ENCODE measurements around the gene TPP2. TPM values are rescaled to one million over a fixed set of nuclear protein-coding genes. Genes with fewer than 3 reads are reported as not detected.

The TPP2 gene
- total and polyA plus RNA-seq, 8 donors = 43.6 to 77.2 (median 70.2) TPM

DNA sequence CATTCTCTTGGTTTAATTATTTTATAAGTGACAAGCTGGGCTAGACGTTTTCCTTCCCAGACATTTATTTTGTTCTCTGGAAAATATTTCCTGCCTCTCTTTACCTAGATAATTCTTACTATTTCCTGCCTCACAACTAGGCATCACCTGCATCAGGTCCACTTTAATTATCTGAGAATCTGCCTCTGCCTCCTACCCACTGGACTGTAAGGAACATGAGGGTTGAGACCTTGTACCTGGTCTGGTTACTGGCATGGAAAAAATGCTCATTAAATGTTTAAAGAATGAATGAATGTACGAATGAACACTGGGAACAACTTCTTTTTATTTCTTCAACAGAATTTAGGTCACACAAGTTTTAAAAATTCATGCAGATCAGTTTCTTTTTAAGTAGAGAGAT, 111.4 kb downstream of the TPP2 start:
- H3K27me3 ChIP-seq = no peaks in the 10 kb centered on the region
- H3K36me3 ChIP-seq = no peaks in the 10 kb centered on the region
- no peak overlapping the region for H3K4me3 ChIP-seq
- intact Hi-C loops (cut with DNase I) = no loop called here
- H3K4me1 ChIP-seq = no peaks in the 10 kb centered on the region
- DNase-seq (no peak), ATAC-seq (no peak)
- no peaks in the 10 kb centered on the region for H3K9me3 ChIP-seq
- H3K27ac ChIP-seq = no peak overlapping the region
- TF ChIP-seq, protein P1, sequence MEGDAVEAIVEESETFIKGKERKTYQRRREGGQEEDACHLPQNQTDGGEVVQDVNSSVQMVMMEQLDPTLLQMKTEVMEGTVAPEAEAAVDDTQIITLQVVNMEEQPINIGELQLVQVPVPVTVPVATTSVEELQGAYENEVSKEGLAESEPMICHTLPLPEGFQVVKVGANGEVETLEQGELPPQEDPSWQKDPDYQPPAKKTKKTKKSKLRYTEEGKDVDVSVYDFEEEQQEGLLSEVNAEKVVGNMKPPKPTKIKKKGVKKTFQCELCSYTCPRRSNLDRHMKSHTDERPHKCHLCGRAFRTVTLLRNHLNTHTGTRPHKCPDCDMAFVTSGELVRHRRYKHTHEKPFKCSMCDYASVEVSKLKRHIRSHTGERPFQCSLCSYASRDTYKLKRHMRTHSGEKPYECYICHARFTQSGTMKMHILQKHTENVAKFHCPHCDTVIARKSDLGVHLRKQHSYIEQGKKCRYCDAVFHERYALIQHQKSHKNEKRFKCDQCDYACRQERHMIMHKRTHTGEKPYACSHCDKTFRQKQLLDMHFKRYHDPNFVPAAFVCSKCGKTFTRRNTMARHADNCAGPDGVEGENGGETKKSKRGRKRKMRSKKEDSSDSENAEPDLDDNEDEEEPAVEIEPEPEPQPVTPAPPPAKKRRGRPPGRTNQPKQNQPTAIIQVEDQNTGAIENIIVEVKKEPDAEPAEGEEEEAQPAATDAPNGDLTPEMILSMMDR (IDR thresholded peaks at IDR 0.05) = no peak

DNA sequence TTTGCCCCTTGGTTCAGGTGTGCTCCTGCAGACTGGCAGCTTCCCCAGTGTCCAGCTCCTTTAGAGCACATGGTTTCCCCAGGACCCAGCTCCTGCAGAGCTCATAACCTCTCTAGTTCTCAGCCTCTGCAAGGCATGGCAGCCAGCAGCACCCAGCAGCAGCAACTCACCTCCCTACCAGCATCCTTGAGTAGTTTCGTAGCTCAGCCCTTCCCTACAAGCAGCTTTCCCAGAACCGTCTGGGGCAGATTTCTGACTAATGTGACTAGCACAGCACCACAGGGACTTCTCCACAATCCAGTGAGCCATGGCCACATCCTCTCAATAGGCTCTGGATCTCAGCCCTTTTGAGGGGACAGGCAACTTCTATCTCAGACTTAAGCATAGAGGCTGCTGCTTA, 112.2 kb downstream of the TPP2 start:
- no peaks in the 10 kb centered on the region for H3K36me3 ChIP-seq
- no peaks in the 10 kb centered on the region for H3K9me3 ChIP-seq
- no peak for ATAC-seq
- H3K27me3 ChIP-seq = no peaks in the 10 kb centered on the region
- intact Hi-C loops (cut with DNase I) = no loop called here
- no peak for DNase-seq
- H3K27ac ChIP-seq = no peak overlapping the region
- no peak overlapping the region for H3K4me3 ChIP-seq
- TF ChIP-seq, protein P1 (IDR thresholded peaks at IDR 0.05) = no peak
- H3K4me1 ChIP-seq = no peaks in the 10 kb centered on the region

DNA sequence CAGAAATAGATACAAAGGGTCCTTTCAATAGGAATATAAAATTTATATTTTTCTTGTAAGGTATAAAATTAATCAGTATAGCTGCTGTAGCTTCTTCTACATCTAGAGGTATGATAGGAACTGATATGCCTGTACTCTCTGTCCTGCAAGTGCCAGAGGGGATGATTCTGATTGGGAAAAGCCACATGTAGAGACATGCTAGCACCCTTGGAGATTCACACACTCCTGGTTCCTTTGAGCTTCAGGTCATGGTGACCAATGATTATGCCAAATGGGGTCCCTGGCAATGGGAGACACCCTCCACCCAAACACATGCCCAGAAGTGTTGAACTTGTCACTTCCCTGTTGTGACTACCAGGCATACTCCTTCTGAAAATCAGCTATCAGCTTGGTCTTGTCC, 112.8 kb downstream of the TPP2 start:
- intact Hi-C loops (cut with DNase I) = no loop called here
- Histone ChIP-seq H3K9me3 (no peaks in the 10 kb centered on the region), H3K4me3 (no peak overlapping the region), H3K27me3 (no peaks in the 10 kb centered on the region), H3K27ac (no peak overlapping the region), H3K4me1 (no peaks in the 10 kb centered on the region), H3K36me3 (no peaks in the 10 kb centered on the region)
- TF ChIP-seq, protein P1 (IDR thresholded peaks at IDR 0.05) = no peak
- DNase-seq (no peak), ATAC-seq (no peak)

GRCh38 chr13:102710261-102710679, 113.5 kb downstream of the TPP2 start:
- Histone ChIP-seq H3K36me3 (no peaks in the 10 kb centered on the region), H3K4me1 (no peaks in the 10 kb centered on the region), H3K9me3 (no peaks in the 10 kb centered on the region), H3K27me3 (no peaks in the 10 kb centered on the region), H3K27ac (no peak overlapping the region), H3K4me3 (no peak overlapping the region)
- peak in 1 of 4 donors; percentile 36 for DNase-seq
- ATAC-seq = peak; percentile 44
- TF ChIP-seq, protein P1 (IDR thresholded peaks at IDR 0.05) = no peak
- intact Hi-C loops (cut with DNase I) = no loop called here

GRCh38 chr13:102715447-102715846, 118.7 kb downstream of the TPP2 start:
- Histone ChIP-seq H3K27ac (no peak overlapping the region), H3K9me3 (no peaks in the 10 kb centered on the region), H3K36me3 (no peaks in the 10 kb centered on the region), H3K27me3 (no peaks in the 10 kb centered on the region), H3K4me1 (no peaks in the 10 kb centered on the region), H3K4me3 (no peak overlapping the region)
- ATAC-seq (no peak), DNase-seq (no peak)
- TF ChIP-seq, protein P1 (IDR thresholded peaks at IDR 0.05) = no peak
- intact Hi-C loops (cut with DNase I) = no loop called here
